HG03469 (cell line): ENCODE results near the gene HOMER3.

ENCODE experiments used
- ATAC-seq: cut with Tn5 transposase; IDR thresholded peaks from one replicate; pipeline ENCODE4 v1.9.1; 2021; ENCODE audit warnings: mild to moderate bottlenecking, moderate library complexity, moderate number of reproducible peaks; ENCODE audit not compliant: unreplicated experiment

HOMER3 gene

GRCh38 chr19:18940769-18941627 is at the start of gene HOMER3:
HOMER3 (minus strand) TSS chr19:18941217; CDS start chr19:18938982, 2,235 bp downstream.
- ATAC-seq: no peak

- ATAC-seq: no peak
These were observed 49.2 kb upstream of the HOMER3 start for GRCh38 chr19:18990128-18990708.

GRCh38 chr19:18989316-18989715 is 48.3 kb upstream of the HOMER3 start:
- ATAC-seq: no peak

- no peak for ATAC-seq
These were observed 46.4 kb upstream of the HOMER3 start for GRCh38 chr19:18987456-18987855.

DNA sequence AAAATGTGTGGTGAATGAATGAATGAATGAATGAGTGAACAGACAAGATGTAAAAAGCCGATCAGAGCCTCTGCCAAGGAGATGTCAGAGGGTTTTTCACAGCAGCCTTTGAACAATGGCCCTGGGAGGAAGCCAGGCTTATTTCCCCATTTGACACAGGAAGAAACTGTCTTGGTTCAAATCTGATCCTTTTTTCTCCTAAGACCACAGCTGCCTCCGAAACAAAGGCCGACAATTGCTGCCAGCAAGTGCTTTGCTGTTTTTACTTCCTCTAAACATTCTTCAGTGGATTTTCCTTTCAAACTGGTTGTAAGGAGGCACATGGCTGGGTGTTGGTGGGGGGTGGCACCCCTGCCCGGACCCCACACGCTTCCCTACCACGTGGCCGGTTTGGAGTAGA is 44.2 kb upstream of the HOMER3 start:
- no peak for ATAC-seq

DNA sequence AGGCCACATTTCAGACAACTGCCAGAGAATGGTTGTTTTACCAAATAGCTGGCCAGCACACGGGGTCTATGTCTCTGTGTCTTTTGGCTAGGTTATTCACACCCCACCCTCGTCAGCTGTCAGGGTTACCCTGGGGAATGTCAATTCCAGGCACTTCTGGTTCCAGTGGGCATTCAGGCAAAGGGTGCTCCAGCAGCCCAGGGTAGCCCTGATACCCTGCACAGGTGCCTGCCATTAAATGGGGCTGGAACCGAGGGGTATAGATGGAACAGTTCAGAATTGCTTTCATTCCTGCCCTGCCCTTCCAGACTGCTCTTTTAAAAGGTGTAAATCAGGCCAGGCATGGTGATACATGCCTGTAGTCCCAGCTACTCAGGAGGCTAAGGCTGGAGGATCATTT is 43.2 kb upstream of the HOMER3 start:
- no peak for ATAC-seq

DNA sequence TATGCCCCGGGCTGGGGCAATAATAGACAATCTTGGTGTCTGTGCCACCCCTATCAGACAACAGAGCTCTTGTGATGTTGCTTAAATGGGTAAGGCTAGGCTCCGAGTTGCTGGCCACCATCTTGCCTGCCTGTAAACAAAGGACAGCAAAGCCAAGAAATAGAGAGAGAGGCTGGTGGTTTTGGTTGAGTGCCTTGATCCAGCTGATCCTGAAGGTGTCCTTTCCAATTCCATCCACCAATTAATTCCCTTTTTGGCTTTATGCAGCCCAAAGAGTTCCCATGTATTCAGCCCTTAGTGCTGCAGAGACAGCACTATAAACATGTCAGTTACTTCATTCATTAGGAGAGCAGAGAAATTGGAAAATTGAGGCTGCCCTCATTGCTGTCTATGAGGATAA is 41.7 kb upstream of the HOMER3 start:
- no peak for ATAC-seq

DNA sequence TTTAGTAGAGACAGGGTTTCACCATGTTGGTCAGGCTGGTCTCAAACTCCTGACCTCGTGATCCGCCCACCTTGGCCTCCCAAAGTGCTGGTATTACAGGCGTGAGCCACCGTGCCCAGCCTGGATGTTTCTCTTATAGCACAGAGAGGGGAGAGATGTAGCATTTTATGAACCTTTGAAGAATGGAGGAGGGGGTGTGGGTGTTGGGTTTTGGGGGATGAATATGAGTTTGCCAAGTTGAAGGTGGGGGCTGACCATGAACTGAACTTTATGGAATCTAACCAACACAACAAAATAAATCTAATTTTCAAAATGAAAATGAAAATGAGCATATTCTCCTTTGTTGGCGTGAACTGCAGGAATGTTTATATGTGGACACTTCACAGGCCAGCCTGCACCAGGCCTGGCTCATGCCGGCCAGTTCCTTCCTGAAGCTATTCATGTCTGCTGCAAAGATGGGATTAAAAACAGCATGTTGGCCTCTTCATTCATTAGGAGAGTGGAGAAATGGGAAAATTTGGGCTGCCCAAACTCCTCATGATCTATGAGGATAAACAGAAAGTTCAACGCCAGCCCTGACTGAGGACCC is 39.5 kb upstream of the HOMER3 start:
- no peak for ATAC-seq

- ATAC-seq: no peak
These were observed 37.6 kb upstream of the HOMER3 start for GRCh38 chr19:18978616-18979015.

GRCh38 chr19:18975869-18976268 is 34.9 kb upstream of the HOMER3 start:
- no peak for ATAC-seq

- ATAC-seq: no peak
These were observed 34.0 kb upstream of the HOMER3 start for GRCh38 chr19:18975011-18975410.

DNA sequence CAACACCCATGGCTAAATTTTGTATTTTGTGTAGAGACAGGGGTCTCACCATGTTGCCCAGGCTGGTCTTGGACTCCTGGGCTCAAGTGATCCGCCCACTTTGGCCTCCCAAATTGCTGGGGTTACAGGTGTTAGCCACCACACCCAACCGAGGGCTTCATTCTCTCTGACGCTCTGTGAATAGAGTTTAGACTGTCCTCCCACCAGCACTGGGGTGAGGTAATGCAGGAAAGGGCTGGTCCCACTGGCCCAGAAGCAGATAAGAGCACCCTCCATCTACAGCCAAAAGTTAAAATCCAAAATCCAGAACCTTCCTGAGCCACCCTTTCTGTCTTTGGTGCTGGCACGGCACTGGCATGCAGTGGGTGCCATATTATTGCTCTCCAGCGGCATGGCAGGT is 31.8 kb upstream of the HOMER3 start:
- no peak for ATAC-seq

DNA sequence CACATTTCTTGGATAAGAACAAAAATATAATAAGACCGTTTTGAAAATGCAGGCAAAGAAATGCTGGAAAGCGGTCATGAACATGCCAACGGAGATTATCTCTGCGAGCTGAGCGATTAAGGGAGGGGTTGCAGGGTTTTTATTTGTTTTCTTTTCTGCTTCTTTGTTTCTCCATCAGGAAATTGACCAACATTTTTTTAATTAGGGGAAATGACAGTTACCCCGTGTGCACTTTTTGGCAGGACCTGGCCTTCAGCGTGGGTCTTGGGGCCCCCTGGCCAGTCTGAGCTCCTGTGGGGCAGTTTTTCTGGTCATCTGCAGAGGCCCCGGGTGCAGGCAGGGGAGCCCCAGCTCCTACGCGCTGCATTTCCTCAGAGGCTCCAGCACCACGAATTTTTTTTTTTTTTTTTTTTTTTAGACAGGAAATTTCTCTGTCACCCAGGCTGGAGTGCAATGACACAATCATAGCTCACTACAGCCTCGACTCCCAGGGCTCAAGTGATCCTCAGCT is 31.3 kb upstream of the HOMER3 start:
- no peak for ATAC-seq

DNA sequence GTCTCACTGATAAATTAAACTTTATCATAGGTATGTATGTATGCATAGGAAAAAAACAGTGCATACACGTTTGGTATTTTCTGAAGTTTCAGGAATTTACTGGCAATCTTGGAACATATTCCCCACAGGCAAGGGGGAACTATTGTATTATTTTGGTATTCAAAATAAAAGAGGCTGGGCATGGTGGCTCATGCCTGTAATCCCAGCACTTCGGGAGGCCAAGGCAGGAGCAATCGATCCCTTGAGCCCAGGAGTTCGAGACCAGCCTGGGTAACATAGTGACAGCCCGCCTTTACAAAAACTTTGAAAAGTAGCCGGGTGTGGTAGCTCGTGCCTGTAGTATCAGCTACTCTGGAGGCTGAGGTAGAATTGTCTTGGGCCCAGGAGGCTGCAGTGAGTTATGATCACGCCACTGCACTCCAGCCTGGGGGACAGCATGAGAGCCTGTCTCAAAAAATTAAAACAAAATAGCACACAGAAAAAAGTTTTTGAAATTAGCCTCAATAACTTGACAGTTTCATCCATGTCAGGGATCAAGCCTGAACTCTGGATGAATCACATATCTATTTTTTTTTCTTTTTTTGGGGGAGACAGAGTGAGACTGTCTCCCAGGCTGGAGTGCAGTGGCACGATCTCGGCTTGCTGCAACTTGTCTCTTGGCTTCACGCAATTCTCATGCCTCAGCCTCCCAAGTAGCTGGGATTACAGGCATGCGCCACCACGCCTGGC is 29.1 kb upstream of the HOMER3 start:
- no peak for ATAC-seq

- ATAC-seq: no peak
These were observed 26.5 kb upstream of the HOMER3 start for GRCh38 chr19:18967358-18968146.

- no peak for ATAC-seq
These were observed 25.3 kb upstream of the HOMER3 start for GRCh38 chr19:18966307-18966706.

- no peak for ATAC-seq
These were observed 23.1 kb upstream of the HOMER3 start for GRCh38 chr19:18964121-18964520.

DNA sequence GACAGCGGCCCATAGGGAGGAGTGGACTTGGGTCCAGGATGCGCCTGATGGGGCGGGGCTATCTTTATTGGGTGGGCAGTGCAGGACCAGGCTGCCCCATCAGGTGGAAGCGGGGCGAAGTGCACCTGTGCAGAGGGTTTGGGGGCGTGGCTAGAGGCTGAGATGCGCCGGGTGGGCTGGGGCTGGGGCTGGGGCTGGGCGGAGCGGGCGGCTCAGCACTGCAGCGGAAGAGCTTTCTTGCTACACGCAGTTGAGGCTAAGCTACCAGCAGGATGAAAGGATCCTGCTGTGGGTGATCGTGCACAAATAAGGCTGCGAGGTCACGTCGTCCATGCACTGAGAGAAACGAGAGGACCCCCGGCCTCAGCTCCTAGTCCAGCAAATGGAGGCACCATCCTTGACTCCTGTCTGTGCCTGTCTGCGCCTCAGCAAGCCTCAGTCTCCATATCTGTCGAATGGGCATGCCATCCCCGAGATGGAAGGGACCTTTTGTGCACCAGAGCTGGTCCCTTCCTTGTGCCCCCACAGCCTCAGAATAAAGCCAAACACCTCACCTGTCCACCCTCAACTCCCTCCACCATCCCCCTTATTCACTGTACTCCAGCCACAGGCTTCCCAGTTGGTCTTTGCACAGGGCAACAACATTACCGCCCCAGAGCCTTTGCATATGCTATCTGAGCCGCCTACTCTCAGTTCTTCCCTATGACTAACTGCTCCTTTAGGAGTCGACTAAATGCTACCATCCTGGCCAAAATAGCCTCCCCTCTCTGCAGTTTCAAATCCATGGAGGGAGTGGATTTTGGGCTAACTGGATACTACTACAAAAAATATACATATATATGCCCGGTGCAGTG is 21.0 kb upstream of the HOMER3 start:
- ATAC-seq: no peak

DNA sequence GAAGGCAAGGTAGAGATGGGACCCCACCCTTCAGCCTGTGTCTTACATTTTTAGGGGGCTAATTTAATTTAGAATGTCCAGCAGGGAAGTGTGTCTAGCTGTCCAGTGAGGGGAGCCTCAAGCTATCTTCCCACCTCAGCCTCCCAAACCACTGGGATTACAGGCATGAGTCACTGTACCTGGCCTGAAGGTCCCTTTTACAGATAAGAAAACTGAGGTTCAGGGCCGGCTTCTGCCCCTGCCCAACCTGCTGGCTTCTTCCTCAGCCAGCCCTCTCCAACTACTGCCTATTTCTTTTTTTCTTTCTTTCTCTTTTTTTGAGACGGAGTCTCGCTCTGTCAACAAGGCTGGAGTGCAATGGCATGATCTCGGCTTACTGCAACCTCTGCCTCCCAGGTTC is 19.4 kb upstream of the HOMER3 start:
- ATAC-seq: no peak

DNA sequence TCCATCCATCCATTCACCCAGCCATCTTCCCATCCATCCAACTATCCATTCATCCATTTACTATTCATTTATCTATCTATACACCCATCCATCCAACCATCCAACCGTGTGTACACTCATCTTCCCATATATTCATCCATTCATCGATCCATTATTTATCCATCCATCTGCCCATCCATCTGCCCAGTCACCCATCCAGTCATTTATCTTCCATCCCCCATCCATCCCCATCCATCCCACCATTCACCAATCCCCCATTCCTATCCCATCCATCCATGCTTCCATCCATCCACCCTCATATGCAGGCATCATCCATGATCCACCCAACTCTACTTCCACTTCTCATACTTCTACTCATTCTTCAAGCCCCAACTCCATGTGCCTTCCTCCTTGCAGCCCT is 14.0 kb upstream of the HOMER3 start:
- ATAC-seq: no peak
